Stimulated activated CD4-positive, alpha-beta T cell treated with anti-CD3 and anti-CD28 coated beads, Interleukin-12 subunit alpha, Interleukin-12 subunit beta, amount 100 ng/mL, for 48 hours (primary cell): ENCODE data around the gene IPO4.

Experiments used
- DNase-seq, 3 donors: peaks; one replicate each; pipeline ENCODE4 v3.0.0-alpha.2; 2020; ENCODE audit warnings: low read depth in 2 of 3, low spot score in 1 of 3

Gene IPO4

DNA sequence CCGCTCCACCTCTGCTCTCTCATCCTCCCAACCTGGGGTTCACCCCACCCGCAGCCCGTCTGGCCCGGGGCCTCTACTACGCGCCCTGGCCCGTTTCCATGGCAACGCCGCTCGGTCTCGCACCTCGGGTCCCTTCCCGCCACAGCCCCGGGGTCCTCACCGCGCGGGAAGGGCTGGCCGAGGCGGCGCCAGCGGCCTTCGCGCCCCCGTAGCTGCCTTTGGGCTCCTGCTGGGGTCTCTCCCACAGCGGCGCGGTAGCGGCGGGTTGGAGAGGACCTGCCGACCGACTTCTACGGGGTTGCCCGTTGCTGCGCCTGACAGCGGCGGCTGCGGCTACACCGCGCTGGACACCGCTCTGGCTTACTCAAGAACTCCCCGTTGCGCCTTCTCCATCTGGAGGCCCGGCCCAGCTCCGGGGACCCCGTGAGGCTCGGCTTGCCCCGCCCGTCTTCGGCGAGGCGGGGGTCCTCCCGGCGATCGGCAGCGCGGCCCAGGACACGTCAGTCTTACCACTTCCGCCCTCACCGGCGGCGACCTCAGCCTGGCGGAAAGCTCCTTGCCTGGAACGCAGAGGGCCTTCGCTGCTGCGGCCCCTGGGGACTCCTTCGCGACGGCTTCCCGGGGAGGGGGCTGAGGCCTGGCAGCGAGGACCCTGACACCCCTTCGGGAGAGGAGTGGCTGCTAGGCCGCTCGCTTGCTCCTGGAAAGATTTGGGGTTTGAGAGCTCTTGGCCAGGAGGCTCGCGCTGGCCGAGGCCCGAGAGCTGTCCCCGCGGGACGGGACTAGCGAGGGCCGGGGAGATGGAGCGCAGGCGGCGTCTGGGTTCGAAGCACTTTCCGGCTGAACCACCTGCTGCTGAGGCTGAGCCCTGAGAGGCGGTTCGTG is 6.8 kb upstream of the IPO4 start, which contains the start of gene TM9SF1:
TSS of gene TM9SF1 (minus strand) at position 256 of the 885 bp plus-strand sequence. CDS start 422 bp downstream, outside the sequence.
- DNase-seq: peak; percentile 72 to 82 (median 79)

- no peak for DNase-seq
These were observed 6.2 kb upstream of the IPO4 start for GRCh38 chr14:24194873-24195185.

DNA sequence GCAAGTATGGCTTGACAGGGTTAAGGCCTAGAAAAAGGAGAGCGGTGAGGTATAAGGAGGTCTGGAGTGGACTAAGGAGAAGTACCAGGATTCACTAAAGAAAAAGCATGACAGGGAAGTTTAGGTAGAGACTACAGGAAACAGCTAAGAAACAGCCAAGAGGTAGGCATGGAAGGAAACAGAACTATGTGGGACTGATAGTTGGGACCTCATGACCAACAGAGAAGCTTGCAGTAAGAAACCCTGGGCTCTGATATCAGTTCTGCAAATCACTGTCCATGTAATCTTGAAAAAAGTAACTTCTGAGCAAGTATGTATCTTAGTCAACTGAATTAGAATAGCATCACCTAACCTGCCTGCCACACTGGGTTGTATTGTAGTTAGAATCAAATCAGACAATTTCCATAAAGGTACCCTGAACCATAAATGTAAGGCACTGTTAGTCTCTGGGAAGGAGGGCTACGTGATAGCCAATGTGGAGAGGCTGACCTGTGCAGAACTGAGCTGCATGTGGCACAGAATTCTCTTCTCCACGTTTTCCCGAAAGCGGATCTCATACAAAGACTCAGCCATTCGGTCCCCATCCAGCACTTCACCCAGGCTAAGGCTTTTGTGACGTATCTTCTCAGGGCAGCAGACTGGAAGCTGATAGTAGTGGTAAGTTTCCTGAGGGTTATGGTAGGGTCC is 5.7 kb upstream of the IPO4 start:
- DNase-seq: no peak

DNA sequence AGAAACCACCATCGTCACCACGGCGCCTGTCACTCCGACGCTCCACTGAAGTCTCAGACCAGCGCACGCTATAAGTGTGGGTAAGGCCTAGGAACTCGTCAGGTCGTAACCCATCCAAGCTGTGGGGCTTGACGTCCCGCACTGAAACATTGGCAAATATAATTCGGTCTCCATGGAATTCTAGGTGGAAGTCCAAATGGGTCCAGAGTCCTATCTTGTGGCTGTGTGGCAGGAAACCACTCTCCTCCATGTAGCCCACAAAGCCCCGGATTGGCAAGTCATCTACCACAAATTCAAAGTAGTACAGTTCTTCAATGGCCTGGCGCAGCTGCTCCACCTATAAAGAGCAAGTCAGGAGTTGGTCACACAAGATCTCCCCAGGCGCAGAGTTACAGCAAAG is 4.3 kb upstream of the IPO4 start:
- no peak for DNase-seq

GRCh38 chr14:24190416-24190815 is 1.8 kb upstream of the IPO4 start:
- no peak for DNase-seq

DNA sequence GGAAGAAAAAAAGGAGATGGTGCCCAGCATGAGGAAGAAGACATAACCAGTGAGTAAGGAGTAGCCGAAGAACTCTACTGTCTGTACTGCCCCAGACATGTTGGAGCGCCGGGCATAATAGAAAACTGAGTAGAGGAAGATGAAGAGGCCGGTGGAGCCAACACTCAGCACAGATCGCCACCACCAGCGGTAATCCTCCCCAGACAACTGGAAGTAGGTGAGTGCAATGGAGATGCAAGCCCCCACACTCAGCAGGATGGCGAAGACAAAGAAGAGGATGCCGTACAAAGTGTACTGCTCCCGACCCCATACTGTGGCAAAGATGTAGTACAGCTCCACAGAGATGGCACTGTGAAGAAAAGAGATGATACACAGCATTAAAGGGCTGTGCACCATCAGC is 844 bp upstream of the IPO4 start:
- DNase-seq: no peak

- no peak for DNase-seq
These were observed 401 bp upstream of the IPO4 start for GRCh38 chr14:24189059-24189375.

DNA sequence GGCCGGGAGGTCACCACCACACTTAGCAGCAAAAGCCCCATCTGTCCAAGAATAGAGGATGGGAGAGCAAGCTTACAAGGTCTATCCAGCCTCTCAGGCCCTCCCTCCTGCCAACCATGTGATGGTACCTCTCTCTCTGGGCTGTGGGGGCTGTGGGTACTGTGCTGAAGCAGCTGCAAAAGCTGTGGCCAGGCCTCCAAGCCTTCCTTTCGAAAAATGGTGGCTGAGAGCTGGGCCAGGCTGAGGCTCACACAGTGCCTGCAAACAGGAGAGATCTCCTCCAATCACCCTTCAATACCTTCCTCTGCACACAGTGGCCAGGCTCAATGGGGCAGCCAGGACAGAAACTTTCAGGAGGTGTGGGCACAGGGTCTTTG is 1.1 kb downstream of the IPO4 start:
- no peak for DNase-seq

DNA sequence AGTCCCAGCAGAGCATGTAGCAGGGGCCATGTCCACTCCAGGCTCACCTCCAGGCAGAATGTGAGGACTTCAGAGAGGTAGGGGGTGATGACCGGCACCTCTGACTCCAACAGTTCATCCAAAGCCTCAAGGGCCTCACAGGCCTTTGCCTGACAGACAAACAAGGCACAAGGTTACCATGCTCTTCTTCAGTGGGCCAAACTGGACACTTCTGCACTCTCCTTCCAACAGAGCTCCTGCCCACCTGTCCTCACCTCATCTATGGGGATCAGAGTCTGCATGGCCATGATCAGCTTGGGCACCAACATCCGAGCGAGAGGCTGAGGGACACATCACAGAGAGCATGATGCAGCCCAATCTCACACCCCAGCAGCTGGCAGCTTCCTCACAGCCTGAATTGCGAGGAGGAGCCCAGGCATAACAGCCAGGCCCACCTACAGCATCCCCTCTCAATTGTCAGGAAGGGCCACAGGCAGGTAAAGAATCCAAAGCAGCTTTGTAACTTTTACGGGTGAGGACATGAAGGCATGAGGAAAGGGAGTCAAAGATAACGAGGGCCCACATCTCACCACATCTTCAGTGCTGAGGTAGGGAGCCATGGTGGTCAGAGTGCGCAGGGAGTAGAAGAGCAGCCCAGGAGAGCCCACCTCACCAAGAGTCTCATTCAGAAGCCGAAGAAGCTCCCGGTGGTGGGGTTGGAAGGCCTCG is 1.6 kb downstream of the IPO4 start:
- no peak for DNase-seq

DNA sequence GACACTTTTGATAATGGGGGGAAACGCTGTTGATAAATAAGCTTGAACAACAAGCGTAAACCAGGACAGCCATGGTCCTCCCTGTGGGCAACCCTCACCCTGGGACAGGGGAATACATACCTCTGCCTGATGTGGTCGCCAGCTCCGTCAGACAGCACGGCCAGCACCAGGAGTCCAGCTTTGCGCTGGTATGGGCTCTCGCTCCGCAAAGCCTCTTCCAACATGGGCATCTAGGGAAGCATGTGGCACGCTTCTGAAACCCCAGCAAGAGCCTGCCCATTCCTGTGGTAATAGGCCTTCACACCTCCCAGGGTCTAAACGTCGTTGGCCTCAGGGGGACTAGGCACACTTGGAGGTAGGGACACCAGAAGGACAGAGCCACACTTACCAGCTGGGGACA is 2.9 kb downstream of the IPO4 start:
- DNase-seq: no peak

DNA sequence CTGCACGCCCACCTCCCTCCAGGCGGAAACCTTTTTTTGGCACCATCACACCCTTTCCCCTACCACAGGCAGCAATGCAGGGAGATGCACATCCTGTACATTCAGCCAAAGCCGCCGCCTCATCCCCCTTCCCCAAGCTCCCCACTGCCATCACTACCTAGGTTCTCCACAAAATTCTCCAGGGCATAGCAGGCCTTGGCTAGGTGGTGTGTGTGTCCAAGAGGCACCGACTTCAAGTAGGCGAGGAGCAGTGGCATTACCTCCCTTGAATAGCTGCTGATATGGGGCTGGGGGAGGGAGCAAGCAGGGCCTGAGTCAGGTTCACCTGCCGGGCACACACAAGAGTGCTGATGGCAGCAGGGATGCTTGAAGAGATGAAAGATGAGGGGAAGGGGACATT is 3.6 kb downstream of the IPO4 start:
- DNase-seq: no peak

DNA sequence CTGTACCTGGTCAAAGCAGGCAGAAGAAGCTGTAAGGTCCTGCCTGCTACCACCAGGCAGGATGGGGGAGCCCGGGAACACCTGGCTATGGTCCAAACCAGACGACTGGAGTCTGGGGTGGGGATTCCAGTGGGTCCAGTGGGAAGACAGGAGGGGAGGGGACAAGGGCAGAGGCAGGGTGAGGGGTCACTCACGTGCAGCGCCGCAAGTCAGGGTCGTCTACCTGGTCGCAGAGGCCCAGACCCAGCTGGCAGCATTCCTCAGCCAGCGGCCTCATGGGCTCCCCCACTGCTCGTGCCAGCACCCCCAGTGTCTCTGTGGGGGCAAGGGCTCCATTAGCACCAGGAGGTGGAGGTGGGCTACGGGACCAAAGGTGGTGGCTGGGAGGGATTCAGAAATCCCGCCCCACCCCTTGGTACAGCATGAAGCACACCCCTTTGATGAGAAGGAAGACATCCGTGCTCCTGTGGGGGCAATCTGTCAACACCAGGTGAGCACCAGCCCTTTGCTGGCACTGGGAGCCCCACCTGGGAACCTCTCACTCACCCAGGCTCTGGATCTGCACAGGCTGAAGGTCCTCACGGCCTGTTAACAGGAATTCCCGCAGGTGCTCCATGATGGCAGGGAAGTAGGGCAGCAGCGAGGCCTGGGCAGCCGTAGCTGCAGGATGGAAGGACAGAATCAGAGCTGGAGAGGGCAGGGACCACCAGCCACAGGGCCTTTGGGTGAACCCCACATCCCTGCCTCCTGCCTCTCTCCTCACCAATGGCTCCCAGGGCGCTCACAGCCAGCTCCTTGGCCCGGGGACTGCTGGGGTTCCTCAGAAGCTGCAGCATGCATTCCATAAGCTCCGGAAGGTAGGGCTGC is 4.3 kb downstream of the IPO4 start:
- DNase-seq: no peak

DNA sequence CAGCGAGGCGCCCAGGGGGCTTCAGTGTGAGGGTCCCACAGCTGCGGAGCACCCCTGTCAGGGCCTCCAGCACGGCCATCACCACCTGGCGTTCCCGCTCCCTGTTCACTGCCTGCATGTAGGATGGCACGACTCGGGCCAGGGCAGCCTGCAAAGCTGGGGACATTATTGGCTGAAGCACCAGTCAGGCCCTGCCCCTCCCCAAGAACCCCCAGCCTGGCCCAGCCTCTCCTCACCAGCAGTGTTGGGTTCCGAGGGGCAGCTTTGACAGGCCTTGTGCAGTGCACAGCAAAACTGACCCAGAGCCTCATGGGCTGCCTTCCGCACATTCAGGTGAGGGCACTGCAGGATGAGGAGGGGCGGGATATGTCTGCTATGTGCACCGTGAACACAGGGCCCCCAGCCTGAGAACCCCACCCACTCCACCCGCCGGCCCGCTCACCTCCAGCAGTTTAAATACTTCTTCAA is 5.6 kb downstream of the IPO4 start:
- DNase-seq: no peak

DNA sequence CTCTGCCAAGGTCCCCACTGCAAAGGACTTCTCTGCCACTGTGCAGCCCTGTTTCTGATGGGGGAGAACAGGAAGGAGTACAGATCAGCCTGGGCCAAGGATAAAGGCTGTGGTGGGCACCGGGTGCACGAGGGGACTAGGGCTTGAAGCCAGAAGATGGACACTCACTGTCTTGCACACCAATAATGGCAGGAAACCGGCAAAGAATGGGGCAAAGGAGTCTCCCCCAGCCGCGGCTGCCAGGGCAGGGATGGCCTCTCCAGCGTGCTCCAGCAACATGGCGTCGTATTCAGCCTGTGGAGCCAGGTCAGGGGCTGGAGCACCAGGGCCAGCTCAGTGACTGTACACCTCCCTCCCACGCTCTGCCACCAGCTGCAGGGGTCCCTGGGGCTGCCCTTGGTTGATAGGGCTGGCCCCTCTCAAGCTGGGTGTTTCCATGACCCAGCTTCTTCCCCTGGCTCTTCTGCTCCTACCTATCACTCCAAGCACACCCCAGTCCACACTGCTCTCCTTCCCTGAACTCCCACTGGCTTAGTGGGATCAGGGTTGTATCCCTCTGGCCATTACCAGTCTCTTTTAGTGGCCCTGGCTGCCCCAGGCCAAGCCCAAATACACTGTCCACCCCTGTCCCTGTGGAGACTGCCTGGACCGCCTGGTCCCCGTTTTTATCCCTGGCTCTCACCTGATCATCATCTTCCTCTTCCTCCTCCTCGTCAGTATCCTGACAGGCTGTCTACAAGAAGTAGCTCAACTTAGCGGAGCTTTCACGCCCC is 6.3 kb downstream of the IPO4 start:
- no peak for DNase-seq

- DNase-seq: no peak
These were observed 7.1 kb downstream of the IPO4 start for GRCh38 chr14:24181371-24182077.

DNA sequence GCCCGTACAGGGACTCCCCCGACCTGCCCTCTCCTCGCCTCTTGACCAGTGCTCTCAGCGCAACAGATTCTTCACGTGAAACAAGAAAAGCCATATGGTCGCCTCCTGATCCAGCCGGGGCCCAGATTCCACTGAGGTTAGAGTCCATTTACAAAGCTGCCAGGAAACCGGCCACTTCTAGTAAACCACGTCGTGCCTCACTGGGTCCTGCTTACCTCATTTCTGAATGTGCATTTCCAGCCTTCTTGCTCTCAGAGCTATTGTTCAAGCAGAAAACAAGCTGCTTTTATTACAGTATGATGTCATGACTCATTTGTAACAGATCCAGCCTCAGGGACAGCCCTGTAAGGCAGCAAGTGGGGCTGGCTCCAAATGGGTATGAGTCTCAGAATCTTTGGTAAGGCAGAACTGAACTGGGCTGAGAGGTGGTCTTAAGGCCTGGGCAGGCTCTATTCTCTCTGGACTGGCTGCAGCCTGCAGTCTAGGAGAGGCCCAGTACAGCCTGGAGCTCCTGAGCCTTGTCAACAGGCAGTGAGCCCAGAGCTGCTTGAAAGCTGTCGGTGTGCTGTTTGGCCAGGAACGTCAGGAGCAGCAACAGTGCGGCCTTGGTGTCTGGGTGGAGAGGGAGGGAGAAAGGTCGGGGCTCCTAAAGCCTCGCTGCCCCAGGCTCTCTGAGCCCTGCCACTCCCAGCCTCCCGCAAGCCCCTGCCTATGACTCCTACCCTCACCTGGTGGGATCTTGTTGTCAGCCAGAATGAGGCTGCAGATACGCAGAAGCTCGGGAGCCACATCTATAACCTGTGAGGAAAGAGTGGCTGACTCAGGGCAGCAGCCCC is 8.4 kb downstream of the IPO4 start:
- DNase-seq: no peak

GRCh38 chr14:24179294-24179960 is 9.2 kb downstream of the IPO4 start:
- no peak for DNase-seq

DNA sequence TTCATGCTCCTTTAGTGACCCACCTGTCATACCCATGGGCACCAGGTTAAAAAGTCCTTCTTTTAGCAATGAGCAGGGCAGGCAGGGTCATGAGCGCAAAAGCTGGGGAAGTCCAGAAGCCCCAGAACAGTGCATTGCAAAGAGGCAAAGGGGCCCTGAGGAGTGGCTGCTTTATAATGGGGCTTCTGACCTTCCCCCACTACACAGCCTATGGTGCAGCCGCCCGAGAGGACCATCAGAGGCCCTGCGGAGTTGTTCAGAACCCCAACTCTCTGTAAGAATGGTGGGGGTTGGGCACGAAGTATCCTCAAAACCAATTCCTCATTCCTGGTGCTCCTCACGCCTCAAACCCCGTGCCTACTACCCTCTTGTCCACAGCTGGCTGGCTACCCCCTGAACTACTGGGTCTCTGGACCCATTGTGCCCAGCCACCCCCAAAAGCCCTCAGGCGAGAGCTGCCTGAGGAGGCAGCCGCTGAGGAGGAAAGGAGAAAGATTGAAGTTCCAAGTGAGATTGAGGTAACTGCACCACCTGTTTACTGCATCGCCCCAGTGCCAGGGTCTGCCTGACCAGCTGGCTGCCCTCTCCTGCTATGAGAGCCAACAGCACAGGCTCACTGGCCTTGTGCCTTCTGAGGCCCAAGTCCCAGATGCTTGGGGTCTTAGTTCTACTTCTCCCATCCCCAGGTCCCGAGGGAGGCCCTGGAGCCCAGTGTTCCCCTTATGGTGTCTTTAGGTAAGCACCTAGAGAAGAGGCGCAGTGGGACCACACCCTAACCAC is 10.0 kb downstream of the IPO4 start:
- DNase-seq: no peak
